Esophagus mucosa (tissue), 1 donor: ENCODE measurements around the gene DNAJC21. TPM values are rescaled to one million over a fixed set of nuclear protein-coding genes. Genes with fewer than 3 reads are reported as not detected.

Source experiments
- ATAC-seq: fragments of 200-7000 bp; cut with Tn5 transposase; one replicate; pipeline ENCODE4 v1.9.1; 2020
- total RNA-seq: library from RNA; stranded (reverse); gene quantifications from one replicate; pipeline ENCODE4 v1.2.4, GENCODE V29; 2023
- donor health status: DM: yes; HTN: yes; CAD: no.

Gene DNAJC21
- total RNA-seq, 1 donor from 2014 or later, result 31.9 TPM

GRCh38 chr5:34982823-34983222, 53.5 kb downstream of the DNAJC21 start:
- ATAC-seq, result no peak

- no peak for ATAC-seq
Observed at GRCh38 chr5:34986965-34987364, 57.6 kb downstream of the DNAJC21 start.

DNA sequence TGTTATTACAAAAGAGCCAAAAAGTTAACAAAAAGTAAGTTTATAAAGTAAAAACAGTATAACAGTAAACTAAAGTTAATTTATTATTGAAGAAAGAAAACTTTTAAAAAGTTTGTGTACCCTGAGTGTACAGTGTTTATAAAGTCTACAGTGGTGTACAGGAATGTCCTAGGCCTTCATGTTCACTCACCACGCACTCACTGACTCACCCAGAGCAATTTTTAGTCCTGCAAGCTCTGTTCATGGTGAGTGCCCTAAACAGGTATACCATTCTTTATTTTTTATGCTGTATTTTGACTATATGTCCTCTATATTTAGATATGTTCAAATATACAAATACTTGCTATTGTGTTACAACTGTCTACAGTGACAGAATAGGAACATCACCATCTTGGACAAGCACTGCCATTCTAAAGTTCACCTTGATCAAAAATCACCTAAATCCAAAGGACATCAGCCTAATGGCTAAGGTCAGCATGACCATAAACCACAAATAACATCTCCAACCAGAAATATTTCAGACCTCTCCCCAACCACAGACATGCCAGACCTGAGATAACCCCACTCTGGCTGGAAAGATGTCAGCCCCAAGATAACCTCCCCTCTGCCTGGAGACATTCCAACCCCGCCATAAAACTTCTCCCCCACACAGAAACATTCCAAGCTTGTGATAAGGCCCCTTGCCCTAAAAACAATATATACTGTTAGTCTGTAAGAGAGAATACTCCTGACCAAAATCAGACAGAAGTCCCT, 62.3 kb downstream of the DNAJC21 start:
- no peak for ATAC-seq

GRCh38 chr5:34993951-34994350, 64.6 kb downstream of the DNAJC21 start:
- no peak for ATAC-seq

- no peak for ATAC-seq
Observed at GRCh38 chr5:34996261-34996660, 66.9 kb downstream of the DNAJC21 start.

GRCh38 chr5:34998058-34998789, 68.9 kb downstream of the DNAJC21 start:
- no peak for ATAC-seq

DNA sequence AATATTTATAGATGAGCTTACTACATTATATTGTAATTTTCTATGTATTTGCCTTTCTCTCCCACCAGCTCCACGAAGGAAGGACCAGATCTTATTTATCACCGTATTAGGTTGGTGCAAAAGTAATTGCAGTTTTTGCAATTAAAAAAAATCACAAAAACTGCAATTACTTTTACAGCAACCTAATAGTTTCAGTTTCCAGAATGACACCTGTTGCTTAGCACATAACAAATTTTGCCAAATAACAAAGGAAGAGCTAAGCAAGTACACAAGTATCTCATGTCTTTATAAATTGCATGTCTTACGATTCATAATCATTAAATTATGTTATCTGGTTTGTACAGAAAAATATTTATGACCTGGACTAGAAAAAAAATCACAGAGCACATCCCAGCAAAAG, 72.5 kb downstream of the DNAJC21 start:
- no peak for ATAC-seq

DNA sequence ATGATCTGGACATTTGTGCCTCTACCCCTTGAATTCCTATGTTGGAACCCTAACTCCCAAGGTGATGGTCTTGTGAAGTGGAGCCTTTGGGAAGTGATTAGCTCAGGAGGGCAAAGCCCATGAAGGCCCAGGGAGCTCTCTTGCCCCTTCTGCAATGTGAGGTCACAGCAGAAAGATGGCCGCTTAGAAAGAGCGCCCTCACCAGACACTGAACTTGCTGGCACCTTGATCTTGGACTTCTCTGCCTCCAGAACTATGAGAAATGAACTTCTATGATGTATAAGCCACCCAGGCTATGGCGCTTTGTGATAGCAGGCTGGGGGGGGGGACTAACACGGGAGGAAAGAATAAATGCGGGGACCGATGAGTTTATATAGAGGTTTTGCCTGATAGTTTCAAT, 73.1 kb downstream of the DNAJC21 start:
- no peak for ATAC-seq

GRCh38 chr5:35003018-35003957, 73.9 kb downstream of the DNAJC21 start:
- ATAC-seq, result peak; percentile 50

DNA sequence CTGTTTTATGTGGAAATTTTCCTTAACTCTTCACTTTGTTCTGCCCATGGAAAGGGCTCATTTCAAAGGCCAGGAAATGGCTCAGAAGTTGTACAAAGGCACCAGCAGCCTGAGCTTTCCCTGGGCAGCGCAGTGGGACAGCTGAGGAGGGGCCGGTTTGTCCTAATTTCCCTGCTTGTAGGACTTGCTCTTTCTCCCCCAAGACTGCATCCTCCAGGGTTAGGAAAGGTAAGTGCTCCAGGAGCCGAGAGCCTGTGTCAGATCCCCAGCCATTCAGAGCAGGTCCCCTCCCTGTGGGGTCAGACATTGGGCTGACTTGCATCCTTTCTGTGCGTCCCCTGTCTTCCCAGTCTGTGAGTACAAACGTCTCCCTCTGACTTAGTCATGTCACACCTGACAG, 74.8 kb downstream of the DNAJC21 start:
- no peak for ATAC-seq

DNA sequence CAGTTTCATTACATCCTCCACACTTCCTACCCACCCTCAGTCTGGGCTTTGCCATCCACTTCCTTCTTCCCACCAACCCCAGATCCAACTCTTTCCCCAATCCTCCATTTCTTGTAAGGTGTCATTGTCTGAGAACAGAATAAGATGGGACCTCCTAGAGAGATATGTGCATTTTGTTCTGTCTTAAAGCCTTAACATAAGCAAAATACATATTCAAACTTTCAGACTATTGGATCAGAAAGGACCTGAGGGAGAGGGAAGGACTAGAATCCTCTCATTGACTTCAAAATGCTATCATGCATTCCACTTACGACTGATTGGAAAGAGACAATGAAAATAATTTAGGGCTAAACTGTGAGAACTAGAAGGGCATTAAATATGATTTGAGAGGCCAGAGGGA, 75.4 kb downstream of the DNAJC21 start:
- ATAC-seq, result no peak

Other genes with a start within 250 kb of the DNAJC21 start
- not detected for gene TTC23L, start 90.4 kb upstream of the DNAJC21 start, total RNA-seq
- gene RAD1, start 14.1 kb upstream of the DNAJC21 start, total RNA-seq, result 11.2 TPM
- gene BRIX1, start 13.8 kb upstream of the DNAJC21 start, total RNA-seq, result 22.0 TPM
- gene AGXT2, start 118.4 kb downstream of the DNAJC21 start, total RNA-seq, result not detected